Fibroblast of lung (primary cell): ENCODE results near the gene SRRM2. TPM values are rescaled to one million over a fixed set of nuclear protein-coding genes. Genes with fewer than 3 reads are reported as not detected.

Experiments used
- DNase-seq, 2 donors: peaks; one replicate each; pipeline versions ENCODE4 v3.0.0 to v3.0.0-alpha.2; 2010; ENCODE audit warnings: low read depth in 2 of 2
- H2AFZ ChIP-seq: 2 replicates; pipeline ENCODE4 v1.5.1; 2012; ENCODE audit warnings: low read length, control low read depth, inconsistent platforms
- H3K27ac ChIP-seq: 2 replicates; pipeline ENCODE4 v1.5.1; 2011; ENCODE audit warnings: low read length, control low read depth; ENCODE audit not compliant: insufficient read depth
- H3K27me3 ChIP-seq: 2 replicates; pipeline ENCODE4 v1.5.1; 2011; ENCODE audit warnings: mild to moderate bottlenecking, low read length; ENCODE audit not compliant: control insufficient read depth, insufficient read depth
- H3K36me3 ChIP-seq: 2 replicates; pipeline ENCODE4 v1.5.1; 2011; ENCODE audit warnings: low read length; ENCODE audit not compliant: control insufficient read depth, insufficient read depth
- H3K4me1 ChIP-seq: 2 replicates; pipeline ENCODE4 v1.5.1; 2011; ENCODE audit warnings: low read length; ENCODE audit not compliant: control insufficient read depth, insufficient read depth; ENCODE audit errors: extremely low read depth
- H3K4me2 ChIP-seq: 2 replicates; pipeline ENCODE4 v1.5.1; 2011; ENCODE audit warnings: low read length, control low read depth; ENCODE audit not compliant: insufficient read depth; ENCODE audit errors: extremely low read depth
- H3K4me3 ChIP-seq, 4 experiments: fragments of 200-600 bp in 1 of 4; sonication (generic) in 1 of 4; replicated peaks in 1 of 4; 2 replicates each; pipeline ENCODE4 v1.5.1; 2011 to 2016; ENCODE audit warnings: low read length in 4 of 4, low read depth in 3 of 4, mild to moderate bottlenecking in 3 of 4, control low read depth in 2 of 4, inconsistent platforms in 1 of 4, mixed read lengths in 1 of 4; ENCODE audit not compliant: insufficient read depth in 1 of 4; ENCODE audit errors: control extremely low read depth in 1 of 4
- H3K79me2 ChIP-seq: 2 replicates; pipeline ENCODE4 v1.5.1; 2012; ENCODE audit warnings: mild to moderate bottlenecking, low read length, inconsistent platforms; ENCODE audit not compliant: control insufficient read depth, insufficient read depth
- H3K9ac ChIP-seq: 2 replicates; pipeline ENCODE4 v1.5.1; 2011; ENCODE audit warnings: mild to moderate bottlenecking, low read length, control low read depth; ENCODE audit not compliant: insufficient read depth
- H3K9me3 ChIP-seq: 2 replicates; pipeline ENCODE4 v1.5.1; 2012; ENCODE audit warnings: low read depth, low read length; ENCODE audit not compliant: control insufficient read depth, insufficient read depth
- H4K20me1 ChIP-seq: 2 replicates; pipeline ENCODE4 v1.5.1; 2011; ENCODE audit warnings: low read length; ENCODE audit not compliant: control insufficient read depth, insufficient read depth; ENCODE audit errors: extremely low read depth
- CTCF ChIP-seq, 2 donors: IDR thresholded peaks in 1 of 2; conservative IDR thresholded peaks in 1 of 2; 1 replicate in 1 of 2; 2 replicates in 1 of 2; pipeline ENCODE4 v1.5.1; 2011 to 2012; ENCODE audit warnings: low read length in 2 of 2, control low read depth in 1 of 2, inconsistent platforms in 1 of 2, low read depth in 1 of 2, mild to moderate bottlenecking in 1 of 2
- EZH2 ChIP-seq: IDR thresholded peaks from 2 replicates; pipeline ENCODE4 v1.5.1; 2012; ENCODE audit warnings: low read length, control low read depth, mild to moderate bottlenecking; ENCODE audit errors: missing control alignments
- polyA plus RNA-seq, 2 donors: library from polyadenylated mRNA; depleted of rRNA in 1 of 2; stranded (reverse) in 1 of 2; unstranded in 1 of 2; fragments of >200 nt; gene quantifications; 2 replicates each; pipeline ENCODE4 v1.2.1, GENCODE V29; 2011 to 2012; ENCODE audit warnings: missing spikeins in 1 of 2
- total RNA-seq: library from RNA; depleted of rRNA; stranded (reverse); fragments of >200 nt; gene quantifications from 2 replicates; pipeline ENCODE4 v1.2.1, GENCODE V29; 2014

SRRM2 gene
- total and polyA plus RNA-seq, 2 donors (not counting 1 experiment from before 2014, with no cell fraction given), result 55.2 to 74.3 TPM

- H3K36me3 ChIP-seq, result no peaks in the 10 kb centered on the region
- no peak overlapping the region for H3K27ac ChIP-seq
- no peaks in the 10 kb centered on the region for H3K9me3 ChIP-seq
- no peaks in the 10 kb centered on the region for H3K4me1 ChIP-seq
- peaks cover 1% of the 10 kb centered on the region for H4K20me1 ChIP-seq
- no peaks in the 10 kb centered on the region for H3K27me3 ChIP-seq
- no peak overlapping the region for H3K9ac ChIP-seq
- H3K4me2 ChIP-seq, result no peak overlapping the region
- TF ChIP-seq CTCF (conservative IDR thresholded peaks at IDR 0.05 in 1 of 2, IDR thresholded peaks at IDR 0.05 in 1 of 2; ENCODE audit: low read depth in 1 of 2, low read length in 2 of 2) (no peak), EZH2 (no peak)
- no peak overlapping the region for H3K4me3 ChIP-seq
- no peak for DNase-seq
- H2AFZ ChIP-seq, result no peak overlapping the region
- H3K79me2 ChIP-seq, result no peaks in the 10 kb centered on the region
These were observed 36.2 kb upstream of the SRRM2 start for GRCh38 chr16:2715966-2716885.

GRCh38 chr16:2716948-2717347 lies 35.5 kb upstream of the SRRM2 start:
- no peak for TF ChIP-seq EZH2
- no peak for TF ChIP-seq CTCF (conservative IDR thresholded peaks at IDR 0.05 in 1 of 2, IDR thresholded peaks at IDR 0.05 in 1 of 2; ENCODE audit: low read depth in 1 of 2, low read length in 2 of 2)
- Histone ChIP-seq H3K4me1 (no peaks in the 10 kb centered on the region), H3K9me3 (no peaks in the 10 kb centered on the region)

GRCh38 chr16:2717383-2718263 lies 34.8 kb upstream of the SRRM2 start:
- no peak for DNase-seq
- Histone ChIP-seq H2AFZ (no peak overlapping the region), H3K36me3 (no peaks in the 10 kb centered on the region), H3K79me2 (no peaks in the 10 kb centered on the region), H3K27ac (no peak overlapping the region), H3K4me1 (no peaks in the 10 kb centered on the region), H4K20me1 (peaks cover 1% of the 10 kb centered on the region), H3K4me3 (no peak overlapping the region), H3K4me2 (no peak overlapping the region), H3K9ac (no peak overlapping the region), H3K27me3 (no peaks in the 10 kb centered on the region), H3K9me3 (no peaks in the 10 kb centered on the region)
- no peak for TF ChIP-seq CTCF (conservative IDR thresholded peaks at IDR 0.05 in 1 of 2, IDR thresholded peaks at IDR 0.05 in 1 of 2; ENCODE audit: low read depth in 1 of 2, low read length in 2 of 2)
- TF ChIP-seq EZH2, result no peak

More at GRCh38 chr16:2716948-2717347, 35.5 kb upstream of the SRRM2 start:
- DNase-seq, result no peak
- no peak overlapping the region for H3K4me3 ChIP-seq
- H4K20me1 ChIP-seq, result peaks cover 1% of the 10 kb centered on the region
- no peak overlapping the region for H3K9ac ChIP-seq
- no peak overlapping the region for H3K27ac ChIP-seq
- H3K4me2 ChIP-seq, result no peak overlapping the region
- H3K27me3 ChIP-seq, result no peaks in the 10 kb centered on the region
- no peaks in the 10 kb centered on the region for H3K79me2 ChIP-seq
- no peaks in the 10 kb centered on the region for H3K36me3 ChIP-seq
- H2AFZ ChIP-seq, result no peak overlapping the region
